ENCODE results near the gene CHST7.

CHST7 gene

DNA sequence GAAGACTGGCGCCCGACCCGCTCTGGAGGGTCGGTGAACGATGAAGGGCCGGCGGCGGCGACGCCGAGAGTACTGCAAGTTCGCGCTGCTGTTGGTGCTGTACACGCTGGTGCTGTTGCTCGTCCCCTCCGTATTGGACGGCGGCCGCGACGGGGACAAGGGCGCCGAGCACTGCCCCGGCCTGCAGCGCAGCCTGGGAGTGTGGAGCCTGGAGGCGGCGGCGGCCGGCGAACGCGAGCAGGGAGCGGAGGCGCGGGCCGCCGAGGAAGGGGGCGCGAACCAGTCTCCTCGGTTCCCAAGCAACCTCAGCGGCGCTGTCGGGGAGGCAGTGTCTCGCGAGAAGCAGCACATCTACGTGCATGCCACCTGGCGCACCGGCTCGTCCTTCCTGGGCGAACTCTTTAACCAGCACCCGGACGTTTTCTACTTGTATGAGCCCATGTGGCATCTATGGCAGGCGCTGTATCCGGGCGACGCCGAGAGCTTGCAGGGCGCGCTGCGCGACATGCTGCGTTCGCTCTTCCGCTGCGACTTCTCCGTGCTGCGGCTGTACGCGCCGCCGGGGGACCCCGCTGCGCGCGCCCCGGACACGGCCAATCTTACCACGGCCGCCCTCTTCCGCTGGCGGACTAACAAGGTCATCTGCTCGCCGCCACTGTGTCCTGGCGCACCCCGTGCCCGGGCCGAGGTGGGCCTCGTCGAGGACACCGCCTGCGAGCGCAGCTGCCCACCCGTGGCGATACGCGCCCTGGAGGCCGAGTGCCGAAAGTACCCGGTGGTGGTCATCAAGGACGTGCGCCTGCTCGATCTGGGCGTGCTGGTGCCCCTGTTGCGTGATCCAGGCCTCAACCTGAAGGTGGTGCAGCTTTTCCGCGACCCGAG, 568 bp downstream of the CHST7 start:
- DNase-seq (ENCODE audit: low read depth): peak; percentile 50

DNA sequence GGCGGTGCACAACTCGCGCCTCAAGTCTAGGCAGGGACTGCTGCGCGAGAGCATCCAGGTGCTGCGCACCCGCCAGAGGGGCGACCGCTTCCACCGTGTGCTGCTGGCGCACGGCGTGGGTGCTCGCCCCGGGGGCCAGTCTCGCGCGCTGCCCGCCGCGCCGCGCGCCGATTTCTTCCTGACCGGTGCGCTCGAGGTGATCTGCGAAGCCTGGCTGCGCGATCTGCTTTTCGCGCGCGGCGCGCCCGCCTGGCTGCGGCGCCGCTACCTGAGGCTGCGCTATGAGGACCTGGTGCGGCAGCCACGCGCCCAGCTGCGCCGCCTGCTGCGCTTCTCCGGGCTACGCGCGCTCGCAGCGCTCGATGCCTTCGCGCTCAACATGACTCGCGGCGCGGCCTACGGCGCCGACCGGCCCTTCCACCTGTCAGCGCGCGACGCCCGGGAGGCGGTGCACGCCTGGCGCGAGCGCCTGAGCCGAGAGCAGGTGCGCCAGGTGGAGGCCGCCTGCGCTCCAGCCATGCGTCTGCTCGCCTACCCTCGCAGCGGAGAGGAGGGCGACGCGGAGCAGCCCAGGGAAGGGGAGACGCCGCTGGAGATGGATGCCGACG, 1.3 kb downstream of the CHST7 start:
- peak; percentile 10 for DNase-seq (ENCODE audit: low read depth)

DNA sequence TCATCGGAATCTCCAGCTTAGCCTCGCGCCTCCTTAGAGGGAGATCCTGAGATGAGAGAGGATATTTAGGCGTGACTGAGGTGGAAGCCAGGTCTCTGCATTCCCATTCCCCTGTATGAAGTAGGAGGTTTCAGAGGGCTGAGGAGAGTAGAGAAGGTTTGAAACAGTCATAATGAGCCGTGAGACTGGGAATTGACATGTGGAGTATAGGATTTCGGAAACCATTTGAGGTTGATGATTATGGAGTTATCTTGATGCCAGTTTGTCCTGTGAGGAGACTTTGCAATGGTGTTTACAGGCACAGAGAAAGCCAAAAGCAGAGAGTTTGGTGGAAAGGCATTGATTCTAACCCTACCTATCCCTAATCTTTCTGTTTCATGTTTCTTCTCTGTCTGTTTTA, 2.0 kb downstream of the CHST7 start:
- DNase-seq (ENCODE audit: low read depth): no peak

DNA sequence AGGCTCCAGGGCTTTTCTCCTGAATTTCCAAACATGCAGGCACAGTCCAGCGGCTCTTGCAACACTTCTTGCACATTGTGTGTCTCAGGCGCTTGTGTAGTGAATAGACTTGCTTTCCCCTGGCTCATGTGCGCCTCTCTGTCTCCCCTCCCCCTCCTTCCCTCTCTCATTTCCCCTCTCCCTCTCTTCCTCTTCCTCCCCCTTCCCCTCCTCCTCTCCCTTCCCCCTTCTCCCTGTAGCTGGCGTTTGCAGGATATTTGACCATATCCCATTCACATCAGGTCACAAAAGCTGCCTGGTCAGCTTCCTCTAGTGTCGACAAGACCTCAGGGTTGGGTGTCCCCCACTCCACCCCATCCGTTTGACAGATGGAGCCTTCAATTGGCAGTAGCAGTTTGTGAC, 2.4 kb downstream of the CHST7 start:
- DNase-seq (ENCODE audit: low read depth): no peak

DNA sequence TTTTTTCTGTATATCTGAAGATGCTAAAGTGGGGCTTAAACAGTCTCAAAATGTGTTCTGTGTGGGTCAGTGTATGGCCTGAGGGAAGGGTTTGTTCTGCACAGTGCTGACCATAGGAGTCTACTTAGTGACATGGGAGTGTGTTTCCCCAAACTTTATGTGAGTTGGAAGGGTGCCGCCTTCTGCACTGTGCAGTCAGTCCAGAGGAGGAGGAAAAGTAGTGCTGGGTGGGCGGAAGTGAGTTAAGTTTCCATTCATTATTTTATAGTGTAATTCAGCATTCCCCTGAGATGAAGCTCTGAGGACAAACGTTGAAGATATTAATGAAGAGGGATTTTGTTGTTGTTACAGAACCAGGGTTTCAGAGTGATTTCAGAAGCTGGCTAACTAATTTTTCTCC, 2.9 kb downstream of the CHST7 start:
- DNase-seq (ENCODE audit: low read depth): no peak

DNA sequence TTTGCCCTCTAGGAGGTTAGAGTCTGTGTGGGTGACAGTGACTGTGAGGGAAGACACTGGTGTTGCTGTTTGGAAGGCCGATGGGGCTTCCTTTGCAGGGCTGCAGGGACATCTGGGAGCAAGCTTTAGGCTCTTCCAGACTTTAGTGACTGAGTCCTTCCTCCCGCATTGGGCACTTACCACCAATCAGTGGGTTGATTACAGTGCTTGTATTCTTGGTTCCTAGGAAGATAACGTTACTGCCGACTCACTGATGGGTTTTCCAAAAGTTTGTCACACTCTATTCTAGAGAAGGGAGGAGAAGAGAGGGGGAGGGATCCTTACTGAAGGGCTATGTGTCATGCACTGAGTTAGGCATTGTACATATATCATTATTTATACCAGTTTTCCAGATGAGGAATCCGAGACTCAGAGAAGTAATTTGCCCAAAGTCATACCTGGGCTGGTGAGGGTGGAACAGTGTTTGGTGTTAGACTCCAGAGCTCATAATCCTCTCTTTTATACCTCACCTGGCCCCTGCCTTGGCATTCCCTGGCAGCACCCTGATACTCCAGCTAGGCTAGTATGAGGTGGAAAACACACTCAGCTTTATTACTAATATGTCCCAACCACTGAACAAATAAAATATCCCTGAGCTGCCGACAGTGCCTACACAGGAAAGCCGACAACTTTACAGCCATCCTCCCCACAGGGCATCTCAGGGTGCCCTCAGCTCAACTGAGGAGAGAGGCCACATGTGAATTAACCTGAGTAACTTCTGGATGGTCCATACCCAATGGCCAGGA, 3.8 kb downstream of the CHST7 start:
- DNase-seq (ENCODE audit: low read depth): no peak

DNA sequence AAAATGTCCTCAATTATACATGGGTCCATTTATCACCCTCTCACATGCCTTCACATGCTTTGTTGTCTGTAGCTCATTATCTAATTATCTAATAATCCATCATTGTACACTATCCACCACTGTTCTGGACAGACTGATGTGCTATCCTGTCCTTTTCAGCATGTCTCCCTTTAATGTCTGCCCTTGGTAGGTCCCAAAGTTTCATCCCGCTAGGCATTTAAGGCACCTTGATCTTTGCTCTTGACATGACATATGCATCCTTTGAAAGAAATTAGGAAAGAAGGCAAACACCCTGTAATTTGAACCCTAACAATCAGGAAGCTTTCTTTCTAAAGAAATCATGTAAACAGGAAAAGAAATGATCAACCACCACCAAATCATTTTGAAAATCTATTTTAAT, 5.7 kb downstream of the CHST7 start:
- no peak for DNase-seq (ENCODE audit: low read depth)

DNA sequence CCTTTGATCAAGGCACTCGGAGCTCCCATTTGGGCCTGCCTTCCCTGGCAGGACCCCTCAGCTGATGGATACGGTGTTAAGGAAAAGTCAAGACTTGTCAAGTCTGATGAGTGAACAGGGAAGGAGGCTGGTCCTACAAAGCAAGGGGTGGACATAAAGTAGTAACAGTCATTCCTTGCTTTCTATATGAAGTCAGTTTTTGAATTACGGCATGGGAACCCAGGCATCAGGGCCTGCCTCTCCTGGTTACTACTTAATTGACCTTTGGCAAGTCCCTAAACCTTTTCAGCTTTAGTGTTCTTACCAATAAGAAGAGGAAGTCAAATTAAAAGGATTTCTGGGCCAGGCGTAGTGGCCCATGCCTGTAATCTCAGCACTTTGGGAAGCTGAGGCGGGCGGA, 7.0 kb downstream of the CHST7 start:
- DNase-seq (ENCODE audit: low read depth): no peak

DNA sequence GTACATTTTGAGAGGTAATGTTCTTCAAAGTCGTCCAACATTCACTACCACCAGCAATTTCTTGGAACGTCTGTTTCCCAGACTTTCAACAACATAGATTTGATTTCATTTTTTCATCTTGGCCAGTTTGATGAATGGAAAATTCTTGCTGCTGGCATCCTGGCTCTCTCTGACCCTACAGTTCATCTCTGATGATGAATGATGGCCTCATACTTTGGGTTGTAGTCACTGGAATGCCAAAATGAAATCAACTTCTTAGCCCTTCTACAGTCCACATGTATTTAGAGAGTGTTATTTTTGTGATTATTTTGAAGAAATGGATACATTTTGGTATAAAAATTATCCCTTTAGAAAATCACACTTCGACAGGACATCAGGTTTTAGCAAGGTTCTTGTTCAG, 8.8 kb downstream of the CHST7 start:
- no peak for DNase-seq (ENCODE audit: low read depth)

DNA sequence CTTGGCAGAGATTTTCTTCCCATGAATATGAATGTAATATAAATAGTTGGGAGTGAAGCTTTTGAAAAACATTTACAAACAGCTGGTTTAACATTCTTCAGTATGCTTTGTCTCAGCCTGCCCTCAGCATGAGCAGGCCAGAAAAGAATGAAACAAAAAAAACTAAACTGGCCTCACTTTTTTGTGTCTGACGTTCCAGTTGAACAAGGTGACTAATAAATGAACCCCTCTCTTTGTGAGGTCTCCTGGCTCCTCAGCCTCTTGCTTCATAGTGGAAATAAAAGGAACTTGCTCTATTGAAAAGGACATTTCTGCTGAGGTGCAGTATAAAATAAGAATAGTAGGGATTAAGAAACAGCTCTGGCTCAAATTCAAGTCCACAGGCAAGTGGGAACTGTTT, 9.4 kb downstream of the CHST7 start:
- no peak for DNase-seq (ENCODE audit: low read depth)

DNA sequence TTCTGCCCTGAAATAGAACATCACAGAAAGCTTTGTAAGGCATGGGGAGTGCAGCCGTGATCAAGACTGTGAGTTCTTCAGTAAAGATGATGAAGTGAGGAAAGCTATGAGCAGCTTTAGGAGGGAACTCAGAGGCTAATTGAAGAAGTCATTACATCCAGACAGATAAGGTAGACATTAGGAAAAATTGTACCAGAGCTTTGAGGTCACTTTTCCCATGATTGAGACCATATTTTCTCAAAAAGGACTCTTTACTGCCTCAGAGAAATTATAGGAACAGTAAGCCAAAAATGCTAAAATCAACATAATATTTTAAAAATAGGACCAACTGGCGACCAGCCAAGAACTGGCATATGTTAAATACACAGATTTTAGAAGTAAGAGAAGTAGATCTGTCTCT, 11.2 kb downstream of the CHST7 start:
- no peak for DNase-seq (ENCODE audit: low read depth)

DNA sequence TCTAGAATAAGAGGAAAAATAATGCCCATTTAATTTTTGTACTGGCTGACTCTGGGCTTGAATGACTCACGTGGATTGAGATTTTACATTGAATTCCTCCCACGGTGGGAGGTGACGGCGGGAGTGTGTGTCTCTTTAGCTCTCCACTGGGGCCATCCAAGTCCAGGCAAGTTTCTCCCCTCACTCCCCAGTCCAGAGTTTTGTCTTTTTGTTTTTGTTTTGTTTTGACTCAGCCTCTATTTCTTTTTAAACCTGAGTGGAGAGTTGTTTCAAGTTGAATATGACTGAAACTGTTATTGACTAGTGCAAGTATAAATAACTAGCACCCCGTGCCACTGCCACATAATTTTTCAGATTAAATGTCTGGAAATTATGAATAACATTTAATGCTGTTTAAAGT, 13.6 kb downstream of the CHST7 start:
- no peak for DNase-seq (ENCODE audit: low read depth)

DNA sequence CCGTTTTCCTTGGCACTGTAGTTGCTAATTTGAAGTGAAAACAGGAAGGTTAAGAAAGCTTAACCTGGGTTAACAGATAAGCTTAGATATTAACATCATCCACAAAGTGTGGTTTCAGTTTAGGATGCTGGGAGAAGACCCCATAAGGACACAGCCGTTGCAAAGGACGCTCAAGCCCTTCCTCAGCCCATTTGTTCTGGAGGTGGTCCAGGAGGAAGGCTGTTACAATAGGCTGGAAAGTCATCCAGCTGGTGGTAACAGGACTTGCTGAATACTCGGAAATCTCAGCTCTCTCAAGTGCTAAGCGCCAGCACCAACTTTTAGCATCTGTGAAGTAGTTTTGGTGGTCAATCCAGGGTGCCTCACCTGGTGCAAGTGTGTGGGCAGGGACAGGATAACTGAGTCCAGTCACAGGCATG, 14.2 kb downstream of the CHST7 start:
- no peak for DNase-seq (ENCODE audit: low read depth)

DNA sequence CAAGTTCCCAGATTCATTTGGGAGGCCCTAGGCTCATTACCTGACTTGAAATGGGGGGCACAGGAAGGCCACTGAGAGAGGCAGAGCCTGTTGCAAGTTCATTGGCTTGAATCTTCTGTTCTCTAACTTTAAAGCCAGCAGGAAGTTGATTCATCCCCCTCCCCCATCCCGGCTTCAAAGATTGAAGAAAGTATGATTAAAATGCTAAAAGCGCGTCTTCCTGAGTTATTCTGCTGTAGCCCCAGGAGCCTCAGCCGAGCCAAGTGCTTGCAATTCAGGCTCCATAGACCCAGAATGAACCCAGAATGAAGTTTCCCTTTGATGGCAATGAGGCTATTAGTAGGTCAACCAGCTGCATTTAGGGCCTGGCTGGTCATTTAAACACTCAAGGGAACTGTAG, 14.7 kb downstream of the CHST7 start:
- no peak for DNase-seq (ENCODE audit: low read depth)

DNA sequence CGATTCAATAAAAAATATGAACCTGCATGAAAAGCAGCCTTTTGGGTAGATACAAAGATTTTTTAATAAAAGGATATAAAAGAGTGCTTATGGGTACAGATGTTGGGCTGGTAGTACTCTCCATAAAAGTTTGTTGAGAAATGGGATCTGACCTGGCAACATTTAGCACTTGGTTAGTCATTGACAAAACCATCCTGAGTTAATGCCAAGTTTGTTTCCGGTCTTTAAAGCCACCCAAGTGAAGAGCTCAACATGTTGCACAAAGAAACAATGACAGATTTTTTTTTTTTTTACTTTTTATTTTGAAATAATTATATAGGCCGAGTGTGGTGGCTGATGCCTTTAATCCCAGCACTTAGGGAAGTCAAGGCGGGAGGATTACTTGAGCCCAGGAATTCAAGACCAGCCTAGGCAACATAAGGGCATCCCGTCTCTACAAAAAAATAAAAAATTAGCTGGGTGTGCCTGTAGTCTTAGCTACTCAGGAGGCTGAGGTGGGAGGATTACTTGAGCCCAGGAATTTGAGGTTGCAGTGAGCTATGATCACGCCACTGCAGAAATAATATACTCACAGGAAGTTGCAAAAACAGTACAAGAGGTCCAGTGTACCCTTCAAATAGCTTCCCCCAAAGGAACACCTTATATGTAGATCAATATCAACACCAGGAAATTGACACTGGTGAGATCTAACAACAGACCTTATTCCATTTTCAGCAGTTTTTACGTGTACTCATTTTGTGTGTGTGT, 16.6 kb downstream of the CHST7 start:
- no peak for DNase-seq (ENCODE audit: low read depth)

DNA sequence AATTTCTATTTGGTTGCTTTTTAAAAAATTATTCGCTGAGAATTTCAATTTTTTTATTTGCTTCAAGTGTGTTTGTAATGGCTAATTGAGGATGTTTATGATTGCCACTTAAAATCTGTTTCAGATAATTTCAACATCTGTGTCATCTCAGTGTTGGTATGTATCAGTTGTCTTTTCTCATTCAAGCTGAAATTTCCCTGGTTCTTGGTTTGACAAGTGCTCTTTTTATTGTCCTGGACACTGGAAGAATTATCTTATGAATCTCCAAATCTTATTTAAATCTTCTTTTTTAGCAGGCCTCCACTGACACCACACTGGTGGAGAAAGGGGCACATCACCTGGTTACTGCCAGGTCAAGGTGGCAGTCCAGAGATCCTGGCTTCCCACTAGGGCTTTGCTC, 21.5 kb downstream of the CHST7 start:
- DNase-seq (ENCODE audit: low read depth): no peak

DNA sequence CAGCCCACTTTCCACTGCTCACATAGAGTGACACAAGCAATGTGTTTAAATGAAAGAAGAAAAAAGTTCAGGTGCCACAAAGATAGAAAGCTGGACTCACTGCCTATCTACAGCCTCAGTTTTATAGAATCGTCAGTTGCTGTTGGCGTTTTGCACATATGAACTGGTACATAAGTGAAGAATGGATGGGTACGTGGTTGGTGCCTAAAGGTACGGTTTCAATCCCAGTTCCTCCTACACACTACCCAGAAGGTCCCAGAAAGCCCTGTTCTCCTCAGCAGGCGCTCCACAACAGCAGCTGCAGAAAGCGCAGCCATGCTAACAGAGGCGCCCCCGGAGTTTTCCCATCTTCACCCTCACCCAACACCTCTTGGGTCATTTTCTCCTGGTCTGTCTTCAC, 23.6 kb downstream of the CHST7 start:
- DNase-seq (ENCODE audit: low read depth): no peak

DNA sequence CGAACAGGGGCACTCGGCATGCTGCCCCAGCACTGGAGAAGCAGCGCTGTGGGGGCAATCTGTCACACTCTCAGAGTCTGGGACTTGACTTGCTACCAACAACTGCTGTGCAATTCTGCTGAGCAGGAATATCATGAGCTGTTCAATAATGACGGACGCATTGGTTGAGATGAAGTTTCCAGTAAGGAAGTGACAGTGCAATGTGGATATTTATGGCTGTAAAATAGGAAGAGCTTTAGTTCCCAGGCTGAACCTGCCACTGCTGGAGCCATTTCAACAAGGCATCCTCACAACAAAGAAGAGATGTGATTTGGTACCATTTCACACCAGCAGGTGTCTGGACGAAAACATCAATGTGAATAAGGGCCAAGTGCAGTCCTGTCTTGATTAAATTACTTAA, 24.2 kb downstream of the CHST7 start:
- no peak for DNase-seq (ENCODE audit: low read depth)

DNA sequence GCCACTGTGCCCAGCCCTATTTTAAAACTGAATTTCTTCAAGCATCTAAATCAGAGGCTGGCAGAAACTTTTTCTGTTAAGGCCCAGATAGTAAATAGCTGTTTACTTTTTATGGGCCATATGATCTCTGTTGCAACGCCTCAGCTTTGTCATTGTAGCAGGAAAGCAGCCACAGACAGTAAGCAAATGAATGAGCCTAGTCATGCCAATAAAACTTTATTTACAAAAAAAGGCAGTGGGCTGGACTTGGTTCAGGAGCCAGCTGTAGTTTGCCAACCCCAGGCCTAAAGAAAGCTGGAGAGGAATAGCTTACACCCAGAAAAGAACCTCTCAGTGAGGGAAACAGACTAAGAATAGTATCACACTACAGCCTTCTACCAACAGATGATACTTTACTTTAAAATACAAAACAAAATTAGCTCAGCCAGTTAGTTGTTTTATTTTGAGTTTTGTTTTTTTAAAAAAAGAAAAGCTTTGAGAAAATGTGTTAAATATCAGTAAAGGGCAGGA, 25.5 kb downstream of the CHST7 start:
- DNase-seq (ENCODE audit: low read depth): no peak

DNA sequence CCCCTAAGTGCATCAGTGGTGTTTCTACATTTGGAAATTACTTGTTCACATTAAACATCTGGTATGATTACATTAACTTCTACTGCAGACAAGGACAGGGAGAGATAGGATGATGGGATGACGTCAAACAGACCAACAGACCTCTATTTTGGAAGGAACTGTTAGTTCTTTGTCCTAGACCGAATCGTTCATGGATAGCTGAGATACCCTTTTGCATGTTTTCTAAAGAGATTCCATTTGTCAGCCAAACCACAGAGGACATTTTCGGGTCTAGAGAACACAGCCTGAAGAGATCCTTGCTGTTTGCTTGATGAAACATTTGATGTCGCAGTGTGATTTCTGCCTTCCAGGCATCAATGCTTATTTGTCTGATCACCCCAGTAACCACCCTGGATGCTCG, 27.7 kb downstream of the CHST7 start:
- no peak for DNase-seq (ENCODE audit: low read depth)

DNA sequence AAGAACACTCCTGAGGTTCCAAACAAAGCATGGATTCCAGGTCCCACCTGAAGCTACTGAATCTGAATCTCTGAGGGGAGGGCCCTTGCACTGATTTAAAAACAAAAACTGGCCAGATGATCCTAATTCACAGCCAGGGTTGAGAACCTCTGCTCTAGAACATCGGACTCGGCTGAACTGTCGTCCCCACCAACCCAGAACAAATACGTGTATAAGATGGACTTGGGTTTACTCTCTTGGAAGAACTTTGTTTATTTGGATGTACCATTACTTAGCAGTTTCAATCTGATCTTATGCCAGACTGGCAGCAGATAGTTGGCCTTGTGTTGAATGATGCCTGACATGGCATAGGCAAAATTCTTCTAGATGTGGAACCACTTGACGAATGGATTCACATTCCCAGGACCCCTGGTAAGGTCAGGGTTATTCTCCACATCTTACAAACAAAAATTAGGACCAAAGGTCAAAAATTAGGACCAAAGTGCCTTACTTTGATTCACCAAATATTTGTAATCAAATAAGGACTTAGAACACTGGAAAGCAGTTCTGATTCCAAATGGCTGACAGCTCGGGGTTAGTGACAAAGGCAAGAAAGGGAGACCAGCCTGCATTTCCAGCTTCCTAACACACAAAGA, 29.0 kb downstream of the CHST7 start:
- no peak for DNase-seq (ENCODE audit: low read depth)

DNA sequence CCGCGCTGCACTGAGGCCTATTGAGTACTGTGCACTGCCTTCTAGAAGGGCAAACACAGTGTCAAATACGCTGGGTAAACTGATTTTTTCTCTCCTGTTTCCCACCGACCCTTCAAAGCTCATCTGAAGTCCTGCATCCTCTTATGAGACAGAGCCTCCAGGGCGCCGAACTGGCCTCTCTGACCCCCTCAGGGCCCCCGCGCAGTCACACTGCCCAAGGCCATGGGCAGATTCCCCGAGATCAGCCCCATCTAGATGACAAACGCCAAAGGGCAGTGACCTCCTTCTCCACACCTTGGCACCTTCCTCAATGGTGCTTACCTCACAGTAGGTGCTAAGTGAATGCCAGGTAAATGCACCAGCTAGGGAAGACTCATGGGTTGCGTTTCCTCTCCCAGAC, 34.4 kb downstream of the CHST7 start:
- DNase-seq (ENCODE audit: low read depth): no peak
